HG02870 (cell line): ENCODE results near the gene BTBD16.
A peak's percentile ranks its signal among the peaks of the same experiment; 100 is the strongest.

Source experiments
- ATAC-seq: cut with Tn5 transposase; IDR thresholded peaks from one replicate; pipeline ENCODE4 v1.9.1; 2021; ENCODE audit warnings: mild to moderate bottlenecking, moderate library complexity; ENCODE audit not compliant: unreplicated experiment

The BTBD16 gene

DNA sequence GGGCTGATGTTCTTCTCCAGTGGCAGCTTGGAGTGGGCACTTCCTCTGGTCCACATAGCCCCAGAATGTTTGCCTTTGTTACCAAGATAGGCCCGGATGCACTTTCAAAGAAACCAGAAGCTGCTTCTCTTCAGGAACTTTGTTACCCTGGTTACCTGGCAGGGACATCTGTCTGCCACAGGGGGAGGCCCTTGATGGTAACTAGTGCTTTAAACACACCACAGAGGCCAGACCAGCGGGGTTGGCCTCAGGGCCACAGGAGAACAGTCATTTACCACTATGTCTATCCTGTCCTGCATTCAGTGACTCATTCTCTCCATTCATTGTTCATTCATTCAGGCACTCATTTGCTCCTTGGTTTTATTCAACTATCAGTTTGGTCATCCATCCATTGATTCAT lies 91.5 kb downstream of the BTBD16 start:
- ATAC-seq: no peak

DNA sequence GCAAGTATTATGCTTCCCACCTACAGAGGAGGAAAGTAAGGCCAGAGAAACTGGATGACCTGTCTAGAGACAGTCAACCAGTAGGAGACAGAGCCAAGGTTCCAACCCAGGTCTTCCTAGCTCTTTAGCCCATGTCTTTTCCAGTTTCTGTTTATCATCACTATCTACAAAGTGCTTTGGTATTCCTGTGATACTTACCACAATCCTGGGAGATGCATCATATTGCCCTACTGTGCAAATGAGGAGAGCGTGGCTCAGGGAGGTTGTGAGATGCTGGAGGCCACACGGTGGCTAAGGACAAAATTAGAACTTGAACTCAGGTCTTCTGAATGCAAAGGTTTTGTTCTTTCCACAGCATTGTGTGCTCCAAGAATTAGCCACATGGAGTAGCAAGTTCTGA lies 92.2 kb downstream of the BTBD16 start:
- ATAC-seq: no peak

DNA sequence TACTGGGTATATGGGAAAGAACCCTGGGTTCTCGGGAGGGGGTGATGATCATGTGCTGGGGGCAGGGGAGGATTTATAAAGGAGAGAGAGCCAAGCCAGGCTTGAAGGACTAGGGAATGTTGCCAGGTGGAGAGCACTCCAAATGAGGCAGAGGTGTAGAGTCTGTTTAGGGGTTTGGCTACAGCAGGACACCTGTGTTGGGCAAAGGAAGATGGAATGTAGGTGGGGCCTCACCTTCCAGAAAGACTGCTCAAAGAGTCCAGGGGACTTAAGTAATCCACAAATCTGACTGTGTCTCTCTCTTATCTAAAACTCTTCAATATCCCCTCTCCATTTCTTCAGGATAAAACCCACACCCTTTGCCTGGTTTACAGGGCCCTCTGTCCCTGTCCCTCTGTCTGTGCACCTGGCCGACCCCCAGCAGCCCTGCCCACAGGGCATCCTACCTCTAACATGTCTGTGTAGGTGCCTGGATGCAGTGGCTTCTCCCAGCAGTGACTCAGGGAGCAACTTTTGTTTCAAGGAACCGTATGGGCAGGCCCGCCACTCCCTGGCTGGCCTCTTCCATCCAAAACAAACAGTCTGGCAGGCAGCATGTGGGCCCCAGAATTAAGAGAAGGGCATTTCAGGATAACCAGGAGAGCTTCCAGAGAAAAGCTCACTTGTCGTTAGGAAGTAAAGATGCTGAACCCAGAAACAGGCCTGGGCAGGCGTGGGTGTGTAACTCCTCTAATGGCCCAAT lies 92.8 kb downstream of the BTBD16 start:
- no peak for ATAC-seq

DNA sequence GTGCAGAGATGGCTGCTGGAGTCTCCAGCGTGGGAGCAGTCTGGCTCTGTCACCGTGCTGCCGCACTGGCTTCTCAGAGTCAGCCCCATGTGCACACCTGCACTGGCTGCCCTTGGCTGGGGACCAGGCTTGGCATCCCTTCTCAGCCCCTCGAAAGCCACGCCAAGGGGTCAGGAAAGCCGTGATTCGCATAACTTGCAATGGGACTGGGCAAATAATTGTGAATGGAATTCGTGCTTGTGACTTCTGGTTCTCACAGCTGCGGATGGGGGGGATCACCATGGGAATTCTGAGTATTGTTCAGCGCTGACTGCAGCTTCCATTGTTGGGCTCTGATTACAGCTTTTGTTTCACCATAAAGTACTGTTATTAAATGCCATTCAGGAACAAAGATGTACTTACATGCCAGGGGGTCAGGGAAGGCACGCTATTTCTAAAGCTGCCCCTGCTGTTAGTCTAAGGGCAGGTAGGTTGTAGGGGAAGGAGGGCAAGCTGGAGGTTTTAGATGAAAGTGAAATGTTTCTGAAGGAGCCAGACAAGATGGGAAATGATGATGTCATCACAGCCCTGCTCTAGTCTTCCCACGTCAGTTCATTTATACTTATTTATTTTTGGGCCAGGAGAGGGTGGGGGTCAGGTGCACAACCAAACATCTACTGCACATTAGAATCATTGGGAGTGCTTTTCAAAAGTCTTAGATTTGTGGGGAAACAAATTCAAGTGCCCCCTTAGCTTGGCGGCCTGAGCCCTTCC lies 97.6 kb downstream of the BTBD16 start:
- ATAC-seq: no peak

DNA sequence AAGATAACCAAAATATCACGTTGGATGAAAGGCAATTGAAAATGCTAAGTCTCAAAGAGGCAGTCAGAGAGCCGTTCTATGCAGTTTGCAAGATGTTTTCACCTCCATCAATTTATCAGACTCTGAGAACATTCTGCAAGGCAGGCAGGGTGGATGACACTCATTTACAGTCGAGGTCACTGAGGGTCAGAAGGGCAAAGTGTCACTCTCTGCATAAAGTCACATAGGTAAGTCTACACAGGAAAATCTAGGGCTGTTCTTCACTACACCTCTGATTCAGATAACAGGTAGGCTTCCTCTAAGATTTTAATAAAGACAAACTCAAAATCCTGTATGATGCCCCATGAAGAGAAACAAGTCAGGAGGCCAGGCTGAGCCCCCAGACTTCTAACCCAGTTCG lies 102.0 kb downstream of the BTBD16 start:
- no peak for ATAC-seq

DNA sequence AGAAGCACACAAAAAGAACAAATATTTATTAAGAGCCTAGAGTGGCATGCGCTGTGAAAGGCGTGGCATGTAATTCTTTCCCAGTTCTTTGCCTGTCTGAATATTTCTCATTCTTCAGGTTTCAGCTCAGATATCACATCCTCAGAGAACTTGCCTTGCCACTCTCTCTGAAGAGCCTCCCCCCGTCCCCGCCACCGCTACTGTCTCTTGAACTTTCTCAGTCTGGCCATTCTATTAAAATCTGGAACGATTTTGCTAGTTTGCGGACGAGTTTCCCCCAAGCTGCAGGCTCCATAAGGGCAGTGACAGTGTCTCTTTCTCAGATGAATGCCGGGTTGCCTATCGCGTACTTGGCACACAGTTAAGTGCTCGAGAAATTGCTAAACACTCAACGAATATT lies 102.6 kb downstream of the BTBD16 start:
- no peak for ATAC-seq

DNA sequence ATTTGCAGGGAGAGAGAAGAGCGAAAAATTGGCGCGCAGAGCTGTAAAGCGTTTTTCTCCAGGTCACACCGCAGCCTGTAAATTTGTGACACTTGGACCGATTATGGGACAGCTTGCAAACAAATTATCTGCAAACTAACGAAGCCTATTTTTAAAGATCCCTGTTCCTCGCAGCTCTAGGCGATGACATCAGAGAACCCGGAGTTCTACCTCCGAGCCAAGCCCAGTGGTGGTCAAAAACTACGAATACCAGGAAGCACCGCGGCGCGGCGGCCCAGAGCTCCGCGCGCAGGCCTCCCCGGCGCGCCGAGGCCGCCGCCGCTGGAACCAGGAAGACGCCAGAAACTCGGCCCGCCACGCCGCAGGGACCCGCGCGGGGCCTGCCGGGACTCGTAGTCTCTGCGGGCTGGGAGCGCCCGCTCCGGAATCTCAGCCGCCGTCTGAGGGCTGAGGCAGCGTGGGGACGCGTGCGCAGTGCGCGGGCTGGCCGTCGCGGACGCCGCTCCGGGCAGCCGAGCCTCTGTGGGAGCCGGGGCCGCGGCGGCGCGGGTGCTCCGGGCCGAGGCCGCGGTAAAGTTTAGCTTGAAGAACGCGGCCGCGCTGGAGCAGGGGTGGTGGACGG lies 103.3 kb downstream of the BTBD16 start, which contains the start of gene PLEKHA1:
PLEKHA1 (plus strand) TSS at position 472 of the 622 bp plus-strand sequence. CDS start 18,493 bp downstream, outside the sequence.
- ATAC-seq: peak; percentile 77

DNA sequence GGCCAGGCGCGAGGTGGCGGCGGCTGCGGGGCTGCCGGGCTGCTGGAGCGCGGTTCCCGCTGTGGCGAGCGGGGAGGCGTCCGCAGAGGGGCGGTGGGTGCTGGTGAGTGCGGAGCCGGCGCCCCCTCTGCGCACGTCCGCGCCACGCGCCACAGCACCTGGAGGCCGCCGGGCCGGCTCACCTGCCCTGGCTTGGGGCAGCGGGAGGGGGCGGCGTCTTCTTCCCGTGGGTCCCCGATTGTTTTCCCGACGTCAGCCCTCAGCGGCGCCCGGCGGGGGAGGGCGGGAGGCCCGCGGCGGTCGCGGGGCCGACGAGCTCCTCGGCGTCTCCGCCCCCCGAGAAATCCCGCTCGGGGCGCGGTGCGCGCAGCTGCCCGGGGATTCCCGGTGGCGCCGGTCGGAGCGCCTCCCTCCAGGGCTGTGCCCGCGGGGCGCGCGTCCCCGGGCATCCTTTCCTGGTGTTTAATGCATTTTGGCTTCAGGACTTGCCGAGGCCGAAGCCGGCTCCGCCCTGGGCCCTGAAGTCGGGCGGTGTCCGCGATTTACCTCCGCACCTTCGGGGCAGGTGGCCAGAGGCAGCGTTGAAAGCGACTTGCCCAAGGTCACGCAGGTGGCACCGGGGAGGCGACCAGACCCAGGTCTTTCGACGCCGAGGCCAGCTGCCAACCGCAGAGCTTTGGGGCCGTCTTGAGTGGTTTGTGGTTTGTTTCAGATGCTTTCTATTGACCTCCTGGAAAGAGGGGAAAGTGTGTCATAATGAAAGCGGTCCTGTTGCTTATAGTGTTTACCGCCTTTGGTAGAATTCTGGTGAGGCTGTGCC lies 104.0 kb downstream of the BTBD16 start:
- peak; percentile 55 for ATAC-seq

DNA sequence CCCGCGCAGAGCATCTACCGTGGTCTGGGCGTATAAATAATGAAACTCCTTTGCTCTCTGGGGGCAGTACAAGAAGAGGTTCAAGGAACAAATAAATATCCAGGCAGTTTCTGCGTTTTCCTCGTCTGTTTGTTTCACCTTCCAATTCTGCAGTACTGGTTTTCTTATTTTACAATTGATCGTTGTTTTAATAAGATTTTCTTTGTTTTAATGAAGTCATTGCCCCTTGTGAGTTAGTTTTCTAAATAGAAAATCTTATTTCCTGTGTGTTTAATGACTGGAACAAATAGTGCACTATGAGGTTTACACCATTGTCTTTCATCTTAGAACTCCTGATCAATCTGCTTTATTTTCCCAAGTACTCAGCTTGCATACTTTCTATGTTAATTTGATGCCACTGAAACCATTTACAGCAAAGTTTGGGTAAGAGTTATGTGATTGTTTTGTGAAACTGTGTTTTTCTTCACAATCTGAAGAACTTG lies 104.6 kb downstream of the BTBD16 start:
- ATAC-seq: no peak

DNA sequence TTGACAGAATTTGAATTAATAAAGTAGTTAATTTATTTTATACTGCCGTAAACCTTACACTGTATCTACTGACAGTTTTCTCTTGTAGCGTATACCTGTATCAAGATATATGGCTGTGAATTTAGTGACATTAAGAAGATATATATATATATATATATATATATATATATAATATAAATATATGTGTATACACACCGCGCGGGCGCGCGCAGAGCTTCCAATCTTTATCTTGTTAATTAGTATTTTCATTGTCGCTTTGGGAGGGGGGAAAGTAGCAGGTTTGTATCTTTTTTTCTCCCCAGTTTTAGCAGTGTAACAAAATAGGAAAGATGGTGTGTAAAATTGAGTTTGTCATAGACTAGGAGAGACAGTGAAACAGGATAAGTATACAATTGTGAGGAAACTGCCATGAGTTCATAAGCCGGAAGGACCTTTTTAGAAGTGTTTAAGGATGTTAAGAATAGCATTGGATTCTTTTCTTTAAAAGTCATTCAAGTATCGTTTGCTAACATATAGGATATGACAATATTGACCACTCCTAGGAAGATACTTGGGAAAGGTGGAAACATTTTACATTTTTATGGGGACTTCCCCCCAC lies 105.4 kb downstream of the BTBD16 start:
- ATAC-seq: no peak

DNA sequence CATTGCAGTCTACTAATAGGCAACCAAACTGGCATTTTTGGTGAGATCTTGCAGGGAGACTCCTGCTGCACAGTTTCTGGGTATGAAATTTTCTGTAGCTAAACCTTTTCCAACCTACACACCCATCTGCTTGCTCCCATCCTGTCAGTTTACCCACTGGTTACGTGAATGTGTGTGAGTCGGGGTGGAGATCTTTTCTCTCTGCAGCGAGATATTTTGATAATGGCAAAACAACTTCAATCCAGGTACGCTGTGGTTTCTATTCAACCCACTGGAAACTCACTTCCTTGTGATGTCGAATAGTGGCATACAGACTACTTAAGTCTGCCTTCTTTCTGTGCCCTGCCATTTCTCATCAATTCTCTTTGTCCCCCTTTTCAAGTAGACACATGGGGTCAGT lies 107.9 kb downstream of the BTBD16 start:
- ATAC-seq: no peak

DNA sequence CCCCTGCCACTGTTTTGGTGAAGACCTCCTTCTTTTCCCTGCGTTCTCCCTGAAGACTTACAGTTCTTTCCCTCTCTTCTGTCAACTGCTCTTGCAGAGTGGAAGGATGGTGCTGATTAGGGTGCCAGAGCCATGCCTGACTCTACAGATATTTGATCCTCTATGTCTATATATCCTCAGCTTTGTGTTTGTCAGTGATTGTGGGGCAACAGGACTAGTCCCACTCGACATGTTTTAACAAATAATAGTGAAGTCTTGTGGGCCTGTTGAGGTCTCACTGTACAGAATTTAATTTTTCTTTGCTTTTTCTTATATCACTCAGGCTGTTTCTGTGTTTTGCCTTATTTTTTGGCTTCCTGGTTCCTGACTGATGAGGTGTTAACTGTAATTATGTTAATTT lies 108.4 kb downstream of the BTBD16 start:
- ATAC-seq: no peak

DNA sequence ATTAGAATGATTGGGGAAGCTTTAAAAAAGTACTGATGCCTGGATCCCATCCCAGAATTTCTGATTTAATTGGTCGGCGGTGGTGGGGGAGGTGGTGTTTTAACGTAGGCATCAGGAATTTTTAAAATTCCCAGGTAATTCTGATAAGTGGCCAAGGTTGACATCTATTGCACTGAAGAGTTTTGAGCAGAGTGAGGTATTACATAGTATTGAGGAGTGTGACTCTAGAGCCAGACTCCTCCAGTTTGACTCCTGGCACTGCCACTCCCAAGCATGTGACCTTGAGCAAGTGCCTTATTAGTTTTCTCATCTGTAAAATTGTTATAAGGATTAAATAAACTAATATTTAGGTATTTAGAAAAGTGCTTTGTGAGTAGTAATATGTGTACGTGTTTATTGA lies 109.6 kb downstream of the BTBD16 start:
- no peak for ATAC-seq

DNA sequence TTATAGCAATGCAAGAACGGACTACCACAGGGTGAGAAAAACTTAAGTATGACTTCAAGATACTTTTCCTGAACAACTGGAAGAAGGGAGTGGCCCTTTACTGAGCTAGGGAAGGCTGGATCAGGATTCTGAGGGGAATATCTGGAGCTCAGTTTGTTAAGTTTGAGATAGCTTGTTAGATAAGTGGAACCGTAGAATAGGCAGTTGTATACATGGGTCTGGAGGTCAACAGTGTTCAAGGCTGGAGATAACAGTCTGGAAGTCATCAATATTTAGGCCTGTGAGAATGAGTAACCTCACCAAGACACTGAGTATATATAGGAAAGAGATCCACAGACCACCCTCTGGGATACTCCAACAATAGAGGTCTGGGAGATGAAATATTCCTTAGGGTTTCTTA lies 110.6 kb downstream of the BTBD16 start:
- ATAC-seq: no peak

DNA sequence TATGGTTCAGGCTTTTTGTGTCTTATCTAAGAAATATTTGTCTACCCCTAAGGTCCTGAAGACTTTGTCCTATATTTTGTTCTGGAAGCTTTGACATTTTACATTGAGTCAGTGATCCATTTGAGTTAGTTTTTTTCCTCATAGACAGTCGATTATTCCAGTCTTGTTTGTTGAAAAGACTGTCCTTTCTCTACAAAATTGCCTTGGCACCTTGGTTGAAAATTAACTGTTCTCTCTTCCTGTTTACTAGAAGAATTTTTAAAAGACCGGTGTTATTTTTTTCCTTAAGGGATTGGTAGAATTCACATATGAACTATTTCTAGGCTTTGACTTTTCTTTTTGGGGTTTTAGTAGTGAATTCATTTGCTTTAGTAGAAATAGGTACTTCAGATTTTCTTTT lies 115.4 kb downstream of the BTBD16 start:
- no peak for ATAC-seq

DNA sequence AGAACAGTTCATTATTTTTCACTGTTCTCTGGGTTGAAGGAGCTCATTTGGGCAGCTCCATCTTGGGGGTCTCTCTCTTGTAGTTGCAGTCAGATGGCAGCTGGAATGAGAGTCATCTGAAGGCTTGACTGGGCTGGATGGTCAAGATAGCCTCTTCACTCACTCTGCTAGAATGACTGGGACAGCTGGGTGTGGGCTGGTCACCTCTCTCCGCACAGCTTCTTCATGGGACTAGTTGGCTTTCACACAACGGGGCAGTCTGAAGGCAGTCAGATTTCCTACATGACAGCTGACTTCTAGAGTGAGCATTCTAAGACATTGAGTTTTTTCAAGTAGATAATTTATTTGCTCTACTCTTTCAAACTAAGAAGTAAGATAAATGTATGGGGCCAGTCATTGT lies 116.5 kb downstream of the BTBD16 start:
- no peak for ATAC-seq
